AG04450 (cell line): ENCODE results near the gene UPB1. TPM values are rescaled to one million over a fixed set of nuclear protein-coding genes. Genes with fewer than 3 reads are reported as not detected.

Source experiments
- CTCF ChIA-PET: fragments of 300-600, 350-600 bp; formaldehyde crosslinking; extraction: SDS; loops from one replicate; lab custom pipeline; 2022; ENCODE audit warnings: antibody characterized with exemption, inconsistent platforms; lab: Charles Lee
- POLR2A ChIA-PET: fragments of 350-600 bp; formaldehyde crosslinking; extraction: SDS; loops from one replicate; lab custom pipeline; 2021; ENCODE audit warnings: antibody characterized with exemption, inconsistent platforms; lab: Yijun Ruan, JAX
- DNase-seq: peaks from one replicate; pipeline ENCODE4 v3.0.0-alpha.2; 2011; ENCODE audit warnings: low read depth, low spot score
- H3K27ac ChIP-seq: one replicate; pipeline ENCODE4 v1.5.1; 2012; ENCODE audit warnings: low read depth, low read length, control low read depth
- H3K27me3 ChIP-seq: one replicate; pipeline ENCODE4 v1.6.0; 2012; ENCODE audit warnings: low read length; ENCODE audit not compliant: control insufficient read depth, insufficient read depth
- H3K4me3 ChIP-seq: 2 replicates; pipeline ENCODE4 v1.5.1; 2011; ENCODE audit warnings: mild to moderate bottlenecking, low read depth, low read length, control low read depth
- H3K9me3 ChIP-seq: 2 replicates; pipeline ENCODE4 v1.5.1; 2012; ENCODE audit warnings: low read length; ENCODE audit not compliant: control insufficient read depth, insufficient read depth
- polyA plus RNA-seq: library from polyadenylated mRNA; depleted of rRNA; stranded (reverse); fragments of >200 nt; gene quantifications from 2 replicates; pipeline ENCODE4 v1.2.3, GENCODE V29; 2011
- TF ChIP-seq, protein P1 (sequence below): IDR thresholded peaks from 2 replicates; pipeline ENCODE4 v1.5.1; 2011; ENCODE audit warnings: low read depth, low read length, control low read depth, inconsistent platforms

Gene UPB1
- polyA plus RNA-seq, 1 experiment, result not detected

DNA sequence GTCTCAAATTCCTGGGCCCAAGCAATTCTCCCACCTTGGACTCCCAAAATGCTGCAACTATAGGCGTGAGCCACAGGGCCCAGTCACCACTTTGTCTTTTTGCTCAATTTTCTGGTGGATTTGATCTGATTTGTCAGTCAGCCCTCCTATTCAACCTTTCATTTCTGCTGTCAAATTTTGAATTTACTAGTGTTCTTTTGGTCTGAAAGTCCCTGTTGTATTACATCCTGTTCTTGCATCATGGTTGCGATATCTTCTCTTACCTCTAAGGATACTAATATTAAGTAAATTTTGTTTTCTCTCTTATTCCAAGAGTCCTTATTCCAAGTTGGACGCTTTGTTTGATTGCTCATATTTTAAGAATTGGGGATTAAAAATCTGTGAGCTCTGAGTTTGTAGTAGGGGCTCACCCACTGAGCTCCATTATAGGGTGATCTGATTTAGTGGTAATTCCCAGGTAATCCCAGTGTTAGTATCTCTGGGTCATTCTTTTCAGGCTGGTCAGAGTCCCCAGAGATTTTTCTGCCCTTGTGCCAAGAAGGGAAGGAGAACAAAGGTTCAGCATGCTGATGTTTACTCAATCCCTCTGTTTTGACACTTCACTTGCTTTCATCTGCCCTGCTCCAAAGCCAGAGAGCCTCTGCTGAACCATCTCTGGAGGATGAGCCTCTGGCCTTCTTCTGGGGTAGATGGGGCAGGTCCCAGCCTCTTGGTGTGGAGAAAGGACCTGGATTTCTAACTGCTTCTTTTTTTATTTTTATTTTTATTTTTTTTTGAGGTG lies 10.0 kb downstream of the UPB1 start:
- Histone ChIP-seq H3K9me3 (no peaks in the 10 kb centered on the region), H3K27me3 (peaks cover 9% of the 10 kb centered on the region), H3K27ac (no peak overlapping the region), H3K4me3 (no peak overlapping the region)
- ChIA-PET POLR2A (no interaction called here), CTCF (interaction anchor here (0.9 kb wide), 1 partner anchor 26 kb away, joined by 3 read pairs; no protein-coding TSS in a partner anchor)
- DNase-seq, result no peak
- TF ChIP-seq, protein P1, sequence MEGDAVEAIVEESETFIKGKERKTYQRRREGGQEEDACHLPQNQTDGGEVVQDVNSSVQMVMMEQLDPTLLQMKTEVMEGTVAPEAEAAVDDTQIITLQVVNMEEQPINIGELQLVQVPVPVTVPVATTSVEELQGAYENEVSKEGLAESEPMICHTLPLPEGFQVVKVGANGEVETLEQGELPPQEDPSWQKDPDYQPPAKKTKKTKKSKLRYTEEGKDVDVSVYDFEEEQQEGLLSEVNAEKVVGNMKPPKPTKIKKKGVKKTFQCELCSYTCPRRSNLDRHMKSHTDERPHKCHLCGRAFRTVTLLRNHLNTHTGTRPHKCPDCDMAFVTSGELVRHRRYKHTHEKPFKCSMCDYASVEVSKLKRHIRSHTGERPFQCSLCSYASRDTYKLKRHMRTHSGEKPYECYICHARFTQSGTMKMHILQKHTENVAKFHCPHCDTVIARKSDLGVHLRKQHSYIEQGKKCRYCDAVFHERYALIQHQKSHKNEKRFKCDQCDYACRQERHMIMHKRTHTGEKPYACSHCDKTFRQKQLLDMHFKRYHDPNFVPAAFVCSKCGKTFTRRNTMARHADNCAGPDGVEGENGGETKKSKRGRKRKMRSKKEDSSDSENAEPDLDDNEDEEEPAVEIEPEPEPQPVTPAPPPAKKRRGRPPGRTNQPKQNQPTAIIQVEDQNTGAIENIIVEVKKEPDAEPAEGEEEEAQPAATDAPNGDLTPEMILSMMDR, result no peak

DNA sequence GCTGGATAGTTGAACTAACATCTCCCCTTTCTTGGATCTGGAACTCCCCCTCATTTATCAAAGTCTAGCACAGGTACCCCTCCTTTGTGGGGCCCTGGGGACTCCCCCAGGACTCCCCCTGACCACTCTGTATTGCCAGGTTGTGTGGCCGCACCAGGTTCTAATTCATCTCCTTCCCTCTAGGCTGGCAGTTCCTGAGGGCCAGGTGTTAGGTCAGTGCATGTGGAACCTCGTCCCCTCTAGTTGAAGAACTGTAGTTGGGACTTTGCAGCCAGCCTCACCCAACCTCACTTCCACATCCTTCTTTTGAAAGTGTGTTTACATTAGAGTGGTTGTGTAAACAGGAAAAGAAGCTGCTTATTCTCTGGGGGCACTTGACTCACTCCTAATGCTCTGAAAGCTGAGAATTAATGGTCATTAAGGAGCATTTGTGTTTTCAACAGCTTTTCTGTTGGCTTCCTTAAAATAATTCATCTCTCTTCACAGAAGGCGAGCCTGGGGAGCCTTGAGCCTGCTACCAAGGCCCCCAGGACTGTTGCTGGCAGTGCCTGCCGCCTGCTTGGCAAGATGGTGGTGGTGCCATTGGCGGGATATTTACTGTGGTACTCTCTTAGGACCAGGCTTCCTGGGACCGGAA lies 11.8 kb downstream of the UPB1 start:
- TF ChIP-seq, protein P1, result no peak
- H3K27me3 ChIP-seq, result no peaks in the 10 kb centered on the region
- DNase-seq, result no peak
- H3K9me3 ChIP-seq, result no peaks in the 10 kb centered on the region
- H3K27ac ChIP-seq, result no peak overlapping the region
- no peak overlapping the region for H3K4me3 ChIP-seq
- CTCF ChIA-PET, result interaction anchor here (1.2 kb wide), 1 partner anchor 84 kb away, joined by 5 read pairs; no protein-coding TSS in a partner anchor
- POLR2A ChIA-PET, result no interaction called here

DNA sequence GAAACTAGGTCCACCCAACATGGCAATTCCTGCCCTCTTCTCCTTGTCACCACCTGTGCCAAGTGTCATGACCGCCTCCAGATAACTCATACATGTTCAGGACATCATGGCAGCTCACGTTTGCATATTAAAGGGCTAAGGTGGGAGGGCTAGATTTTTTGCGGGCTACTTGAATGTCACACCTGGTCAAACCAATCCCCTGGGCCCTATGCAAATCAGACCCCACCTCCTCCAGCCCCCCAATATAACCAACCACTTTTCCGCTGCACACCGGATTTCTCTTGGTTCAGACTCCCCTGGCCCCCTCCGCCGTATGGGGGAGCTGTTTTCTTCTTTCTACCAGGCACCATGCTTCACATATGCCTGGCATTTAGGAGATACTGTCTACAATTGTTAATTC lies 12.6 kb downstream of the UPB1 start:
- Histone ChIP-seq H3K9me3 (no peaks in the 10 kb centered on the region), H3K27ac (no peak overlapping the region), H3K4me3 (no peak overlapping the region), H3K27me3 (no peaks in the 10 kb centered on the region)
- no peak for DNase-seq
- ChIA-PET CTCF (interaction anchor here (1.2 kb wide), 1 partner anchor 85 kb away, joined by 5 read pairs; no protein-coding TSS in a partner anchor), POLR2A (no interaction called here)
- TF ChIP-seq, protein P1, result no peak

DNA sequence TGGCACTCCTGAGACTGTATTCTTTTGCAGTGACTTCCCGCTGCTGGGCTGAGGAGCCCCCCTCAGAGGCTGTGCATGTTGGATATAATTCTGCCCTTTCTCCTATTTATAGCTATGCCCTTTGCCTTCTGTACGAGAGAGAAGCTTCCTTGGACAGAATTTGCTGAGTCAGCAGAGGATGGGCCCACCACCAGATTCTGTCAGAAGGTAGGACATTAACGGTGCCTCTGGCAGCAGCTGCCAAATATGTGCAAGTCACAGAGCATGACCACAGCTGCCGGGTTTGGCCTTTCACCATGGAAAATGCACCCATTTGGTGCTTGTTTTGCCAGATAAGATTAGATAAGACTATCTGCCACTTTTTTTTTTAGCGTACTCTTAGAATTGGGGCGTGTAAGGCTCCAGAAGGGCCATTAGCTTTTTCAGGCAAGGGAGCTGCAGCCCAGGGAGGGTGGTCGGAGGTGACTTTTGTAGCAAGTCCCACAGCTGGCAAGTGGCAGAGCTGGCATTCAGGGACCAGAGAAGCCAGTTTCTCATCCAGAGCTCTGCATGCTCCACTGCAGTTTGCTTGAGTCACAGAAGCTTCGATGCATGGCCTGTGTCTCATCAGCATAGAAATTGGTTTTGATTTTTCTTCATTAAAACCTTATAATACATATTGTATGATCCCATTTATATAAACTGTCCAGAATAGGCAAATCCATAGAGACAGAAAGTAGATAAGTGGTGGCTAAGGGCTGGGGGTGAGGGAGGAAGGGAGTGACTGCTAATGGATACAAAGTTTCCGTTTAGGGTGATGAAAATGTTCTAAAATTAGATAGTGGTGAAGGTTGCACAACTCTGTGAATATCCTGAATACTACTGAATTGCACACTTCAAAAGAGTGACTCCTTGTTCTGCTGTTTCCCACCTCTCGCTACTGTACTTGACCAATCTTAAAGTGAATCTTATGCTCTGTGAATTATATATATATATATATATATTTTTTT lies 15.8 kb downstream of the UPB1 start:
- H3K27me3 ChIP-seq, result peaks cover 7% of the 10 kb centered on the region
- ChIA-PET CTCF (interaction anchor here (0.6 to 1.1 kb wide), 3 partner anchors 61 to 246 kb away, joined by 4 to 9 read pairs (median 5); no protein-coding TSS in a partner anchor), POLR2A (no interaction called here)
- no peak for DNase-seq
- H3K27ac ChIP-seq, result no peak overlapping the region
- no peak overlapping the region for H3K4me3 ChIP-seq
- H3K9me3 ChIP-seq, result no peaks in the 10 kb centered on the region
- TF ChIP-seq, protein P1, result no peak
